GM12875 (cell line): ENCODE data around the gene HOXC5.
A peak's percentile ranks its signal among the peaks of the same experiment; 100 is the strongest.
"Not testable (repeated sequence)": the region's sequence is repeated elsewhere in the genome, so short reads cannot be mapped to it uniquely, and the experiment has no call there.

ENCODE experiments used
- H3K4me3 ChIP-seq: one replicate; pipeline ENCODE4 v1.5.1; 2011; ENCODE audit warnings: low read depth, low read length, control low read depth
- CTCF ChIP-seq: IDR thresholded peaks from 2 replicates; pipeline ENCODE4 v1.5.1; 2011; ENCODE audit warnings: low read depth, mild to moderate bottlenecking, control low read depth, inconsistent platforms, low read length, moderate library complexity, borderline replicate concordance; ENCODE audit not compliant: insufficient read depth

The HOXC5 gene

GRCh38 chr12:54071942-54072341, 39.1 kb downstream of the HOXC5 start:
- no peak overlapping the region for H3K4me3 ChIP-seq
- TF ChIP-seq CTCF: no peak

- TF ChIP-seq CTCF: no peak
- H3K4me3 ChIP-seq: no peak overlapping the region
These were observed 41.5 kb downstream of the HOXC5 start for GRCh38 chr12:54074308-54074707.

GRCh38 chr12:54075409-54075808, 42.6 kb downstream of the HOXC5 start:
- H3K4me3 ChIP-seq: no peak overlapping the region
- TF ChIP-seq CTCF: no peak

GRCh38 chr12:54075974-54076373, 43.1 kb downstream of the HOXC5 start:
- H3K4me3 ChIP-seq: no peak overlapping the region
- TF ChIP-seq CTCF: no peak

GRCh38 chr12:54077843-54078242, 45.0 kb downstream of the HOXC5 start:
- H3K4me3 ChIP-seq: not testable (repeated sequence)

GRCh38 chr12:54079115-54079514, 46.3 kb downstream of the HOXC5 start:
- not testable (repeated sequence) for H3K4me3 ChIP-seq

- H3K4me3 ChIP-seq: not testable (repeated sequence)
These were observed 47.4 kb downstream of the HOXC5 start for GRCh38 chr12:54080008-54080924.

GRCh38 chr12:54081053-54081514, 48.2 kb downstream of the HOXC5 start:
- peak overlapping the region; percentile 26 for H3K4me3 ChIP-seq

- peak overlapping the region; percentile 36 for H3K4me3 ChIP-seq
These were observed 48.9 kb downstream of the HOXC5 start for GRCh38 chr12:54081581-54082396.
